Lower lobe of right lung (tissue), 2 donors: ENCODE measurements around the gene GSTM5. TPM values are rescaled to one million over a fixed set of nuclear protein-coding genes. Genes with fewer than 3 reads are reported as not detected.
"Not testable (repeated sequence)": the region's sequence is repeated elsewhere in the genome, so short reads cannot be mapped to it uniquely, and the experiment has no call there.

Experiments
- ATAC-seq, 2 donors: fragments of 200-7000 bp; cut with Tn5 transposase; one replicate each; pipeline ENCODE4 v1.9.1; 2020 to 2022; ENCODE audit warnings: mild to moderate bottlenecking in 2 of 2, moderate library complexity in 2 of 2
- DNase-seq: peaks from one replicate; pipeline ENCODE4 v3.0.0-alpha.2; 2020
- H3K27ac ChIP-seq: fragments of 200-600 bp; one replicate; pipeline ENCODE4 v1.8.0; 2022
- H3K27me3 ChIP-seq: fragments of 200-600 bp; one replicate; pipeline ENCODE4 v1.8.0; 2022; ENCODE audit warnings: low read depth
- H3K36me3 ChIP-seq: fragments of 200-600 bp; one replicate; pipeline ENCODE4 v1.8.0; 2022; ENCODE audit warnings: mild to moderate bottlenecking
- H3K4me1 ChIP-seq: fragments of 200-600 bp; one replicate; pipeline ENCODE4 v1.8.0; 2022
- H3K4me3 ChIP-seq: fragments of 200-600 bp; one replicate; pipeline ENCODE4 v1.8.0; 2022; ENCODE audit warnings: mild to moderate bottlenecking
- H3K9me3 ChIP-seq: fragments of 200-600 bp; one replicate; pipeline ENCODE4 v1.8.0; 2022
- CTCF ChIP-seq: fragments of 200-600 bp; IDR thresholded peaks from one replicate; pipeline ENCODE4 v1.8.0; 2022; ENCODE audit warnings: antibody characterized with exemption, mild to moderate bottlenecking
- intact Hi-C: fragments of 100-400 bp; cut with DNase I; formaldehyde crosslinking; loops from one replicate; pipeline ENCODE4 v1.11.0; 2022
- total RNA-seq: library from RNA; stranded (reverse); fragmentation: NEBNext Ultra II Directional; extraction: Animal tissue kit (Norgen Biotek cat#: 25700); gene quantifications from one replicate; pipeline ENCODE4 v1.2.1, GENCODE V29; 2021
- donor health status: DM: no; HTN: yes; CAD: no; lungs with severe emphysema.

GSTM5 gene
- total RNA-seq, 1 donor from 2014 or later: 11.7 TPM

GRCh38 chr1:109749221-109749620 is 37.2 kb downstream of the GSTM5 start:
- Histone ChIP-seq H3K4me3 (no peak overlapping the region), H3K27ac (no peak overlapping the region), H3K27me3 (peaks cover 3% of the 10 kb centered on the region), H3K36me3 (no peaks in the 10 kb centered on the region), H3K4me1 (no peaks in the 10 kb centered on the region), H3K9me3 (no peaks in the 10 kb centered on the region)
- intact Hi-C loops: no loop called here
- ATAC-seq (no peak), DNase-seq (no peak)
- TF ChIP-seq CTCF: no peak

- ATAC-seq: no peak
- H3K9me3 ChIP-seq: no peaks in the 10 kb centered on the region
- H3K4me3 ChIP-seq: no peak overlapping the region
- no peaks in the 10 kb centered on the region for H3K4me1 ChIP-seq
- no peaks in the 10 kb centered on the region for H3K36me3 ChIP-seq
- no peak for TF ChIP-seq CTCF
- H3K27ac ChIP-seq: no peak overlapping the region
- intact Hi-C loops: no loop called here
- H3K27me3 ChIP-seq: peaks cover 3% of the 10 kb centered on the region
- no peak for DNase-seq
Measured at GRCh38 chr1:109750241-109750882, 38.3 kb downstream of the GSTM5 start.

- no peak for TF ChIP-seq CTCF
- Histone ChIP-seq H3K36me3 (no peaks in the 10 kb centered on the region), H3K4me1 (no peaks in the 10 kb centered on the region), H3K9me3 (no peaks in the 10 kb centered on the region), H3K27ac (no peak overlapping the region), H3K27me3 (peaks cover 3% of the 10 kb centered on the region), H3K4me3 (no peak overlapping the region)
- ATAC-seq: no peak
- intact Hi-C loops: no loop called here
- DNase-seq: no peak
Measured at GRCh38 chr1:109750920-109751319, 38.9 kb downstream of the GSTM5 start.

- TF ChIP-seq CTCF: no peak
- H3K36me3 ChIP-seq: no peaks in the 10 kb centered on the region
- H3K27me3 ChIP-seq: peaks cover 3% of the 10 kb centered on the region
- peak in 1 of 2 donors; percentile 11 for ATAC-seq
- intact Hi-C loops: no loop called here
- DNase-seq: no peak
- no peaks in the 10 kb centered on the region for H3K9me3 ChIP-seq
- no peak overlapping the region for H3K4me3 ChIP-seq
- H3K27ac ChIP-seq: no peak overlapping the region
- H3K4me1 ChIP-seq: no peaks in the 10 kb centered on the region
Measured at GRCh38 chr1:109751531-109752260, 39.6 kb downstream of the GSTM5 start.

- Histone ChIP-seq H3K27ac (no peak overlapping the region), H3K36me3 (no peaks in the 10 kb centered on the region), H3K9me3 (no peaks in the 10 kb centered on the region), H3K4me3 (no peak overlapping the region), H3K4me1 (no peaks in the 10 kb centered on the region), H3K27me3 (no peaks in the 10 kb centered on the region)
- intact Hi-C loops: no loop called here
- ATAC-seq: no peak
- no peak for DNase-seq
- no peak for TF ChIP-seq CTCF
Measured at GRCh38 chr1:109754738-109755137, 42.7 kb downstream of the GSTM5 start.

- intact Hi-C loops, ATAC-seq, H3K27ac ChIP-seq, H3K27me3 ChIP-seq, H3K4me1 ChIP-seq, H3K4me3 ChIP-seq, H3K36me3 ChIP-seq, H3K9me3 ChIP-seq: not testable (repeated sequence)
- peak; percentile 22 for DNase-seq
Measured at GRCh38 chr1:109756325-109756724, 44.3 kb downstream of the GSTM5 start.
